ENCODE results near the gene MAML1.
A peak's percentile ranks its signal among the peaks of the same experiment; 100 is the strongest.

Gene MAML1

DNA sequence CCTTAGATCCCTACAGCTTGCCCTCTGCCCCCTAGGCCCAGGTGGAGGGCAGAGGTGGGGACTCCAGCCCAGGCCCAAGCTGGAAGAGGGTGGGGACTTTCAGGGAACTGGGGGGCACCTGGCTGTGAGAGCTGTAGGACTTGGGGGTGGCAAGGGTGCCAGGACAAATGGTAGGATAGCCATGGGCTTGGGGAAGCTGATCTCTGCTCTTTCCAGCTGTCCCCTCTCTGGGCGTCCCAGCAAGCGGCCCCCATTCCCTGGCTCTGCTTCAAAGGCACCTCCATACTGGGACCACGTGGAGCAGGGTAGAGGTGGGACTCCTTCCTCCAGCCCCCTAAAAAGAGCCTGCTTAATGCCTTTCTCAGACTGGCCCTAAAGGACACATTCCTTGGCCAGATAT is 61.5 kb downstream of the MAML1 start:
- no peak for DNase-seq (ENCODE audit: low read depth in 2 of 2)

DNA sequence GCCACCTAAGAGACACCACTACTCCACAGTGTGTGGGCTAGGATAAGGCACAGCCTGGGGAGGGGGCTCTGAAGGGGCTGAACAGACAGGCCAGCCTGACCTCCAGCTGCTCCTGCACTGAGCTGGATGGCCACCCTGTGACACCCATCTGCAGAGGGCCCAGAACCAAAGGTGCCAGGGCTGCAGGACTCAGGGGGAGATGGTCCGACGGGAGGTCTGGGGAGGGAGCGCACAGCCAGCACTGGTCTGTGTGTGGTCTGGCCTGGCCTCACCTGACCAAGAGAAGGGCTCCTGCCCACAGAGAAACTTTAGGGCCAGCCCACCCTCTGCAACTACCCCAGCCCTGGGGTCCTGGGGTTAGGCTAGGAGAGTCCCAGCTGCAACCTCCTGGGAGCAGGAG is 62.0 kb downstream of the MAML1 start:
- no peak for DNase-seq (ENCODE audit: low read depth in 2 of 2)

- DNase-seq (ENCODE audit: low read depth in 2 of 2): no peak
Measured at GRCh38 chr5:179795049-179795862, 62.6 kb downstream of the MAML1 start.

GRCh38 chr5:179795863-179796833 is 63.5 kb downstream of the MAML1 start:
- no peak for DNase-seq (ENCODE audit: low read depth in 2 of 2)

- no peak for DNase-seq (ENCODE audit: low read depth in 2 of 2)
Measured at GRCh38 chr5:179796877-179797608, 64.4 kb downstream of the MAML1 start.

GRCh38 chr5:179797741-179798140 is 65.1 kb downstream of the MAML1 start:
- no peak for DNase-seq (ENCODE audit: low read depth in 2 of 2)

DNA sequence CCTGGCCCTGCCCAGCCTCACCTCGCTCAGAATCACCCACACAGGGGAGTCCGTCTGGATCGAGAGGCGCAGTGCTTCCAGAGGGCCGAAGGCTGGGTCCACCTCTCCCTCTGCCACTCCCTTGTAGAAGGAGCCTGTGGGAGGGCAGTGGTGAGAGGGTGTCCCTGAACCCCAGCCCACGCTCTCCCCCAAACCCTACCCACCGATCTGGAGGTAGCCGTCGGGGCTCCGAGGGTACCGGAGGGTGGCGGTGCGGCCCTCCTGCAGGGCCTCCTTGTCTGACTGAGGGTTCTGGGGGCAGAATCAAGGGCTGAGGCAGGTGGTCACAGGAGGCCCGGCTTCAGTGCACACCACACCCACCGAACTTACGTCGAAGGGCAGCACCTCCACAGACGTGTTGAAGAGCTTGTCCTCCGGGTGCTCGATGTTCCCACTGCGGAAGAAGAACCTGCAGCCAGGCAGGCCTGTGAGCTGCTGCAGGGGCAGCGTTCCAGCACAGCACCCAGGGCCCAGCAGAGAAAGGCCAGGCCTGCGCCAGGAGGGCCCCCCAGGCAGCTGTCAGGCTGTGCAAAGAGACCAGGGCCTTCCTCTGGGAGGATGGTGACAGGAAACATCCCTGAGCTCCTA is 65.6 kb downstream of the MAML1 start:
- DNase-seq (ENCODE audit: low read depth in 2 of 2): no peak

- no peak for DNase-seq (ENCODE audit: low read depth in 2 of 2)
Measured at GRCh38 chr5:179798771-179799643, 66.4 kb downstream of the MAML1 start.

DNA sequence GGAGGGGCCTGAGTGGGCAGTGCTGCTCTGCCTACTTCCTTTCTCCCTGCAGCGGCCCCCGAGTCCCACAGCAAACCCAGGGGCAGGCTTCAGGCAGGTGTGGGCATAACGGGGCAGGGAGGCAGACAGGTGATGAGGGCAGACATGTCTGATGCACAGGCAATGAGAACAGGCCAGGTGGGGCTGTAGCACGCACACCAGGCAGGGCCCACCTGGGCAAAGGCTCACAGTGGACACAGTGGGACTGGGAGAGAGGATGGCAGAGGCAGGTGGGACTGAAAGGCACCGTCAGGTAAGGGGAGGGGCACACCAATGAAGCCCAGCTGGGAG is 67.0 kb downstream of the MAML1 start:
- no peak for DNase-seq (ENCODE audit: low read depth in 2 of 2)

DNA sequence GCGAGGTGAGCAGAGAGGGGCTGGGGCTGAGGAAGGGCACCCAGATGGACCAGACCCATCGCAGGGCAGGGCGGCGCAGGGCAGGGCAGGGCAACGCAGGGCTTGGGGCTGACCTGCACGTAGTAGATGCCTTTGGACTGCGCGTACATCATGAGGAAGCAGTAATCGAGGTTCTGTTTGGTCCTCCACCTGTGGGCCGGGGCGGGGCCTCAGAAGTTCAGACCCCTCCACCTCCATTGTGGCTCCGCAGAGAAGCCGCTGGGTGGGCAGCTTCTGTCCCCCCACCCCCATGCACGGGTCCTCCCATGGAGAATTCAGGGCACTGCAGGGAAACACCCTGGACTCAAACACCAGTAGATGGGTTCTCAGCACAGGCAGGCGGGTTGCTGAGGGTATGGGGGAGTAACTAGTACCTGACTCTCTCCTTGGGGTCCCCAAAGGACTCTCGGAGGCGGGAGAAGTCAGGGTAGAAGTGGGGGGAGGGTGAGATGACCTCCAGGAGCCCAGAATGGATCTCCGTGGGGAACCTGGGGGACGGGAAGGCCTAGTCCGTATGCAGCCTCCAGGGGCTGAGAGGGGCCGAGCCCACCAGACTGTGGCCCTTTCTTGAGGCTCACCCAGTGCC is 67.6 kb downstream of the MAML1 start:
- no peak for DNase-seq (ENCODE audit: low read depth in 2 of 2)

- DNase-seq (ENCODE audit: low read depth in 2 of 2): no peak
Measured at GRCh38 chr5:179800696-179801201, 68.1 kb downstream of the MAML1 start.

GRCh38 chr5:179801304-179802206 is 68.9 kb downstream of the MAML1 start:
- peak; percentile 63 to 64 for DNase-seq (ENCODE audit: low read depth in 2 of 2)

- DNase-seq (ENCODE audit: low read depth in 2 of 2): no peak
Measured at GRCh38 chr5:179802207-179802883, 69.7 kb downstream of the MAML1 start.

DNA sequence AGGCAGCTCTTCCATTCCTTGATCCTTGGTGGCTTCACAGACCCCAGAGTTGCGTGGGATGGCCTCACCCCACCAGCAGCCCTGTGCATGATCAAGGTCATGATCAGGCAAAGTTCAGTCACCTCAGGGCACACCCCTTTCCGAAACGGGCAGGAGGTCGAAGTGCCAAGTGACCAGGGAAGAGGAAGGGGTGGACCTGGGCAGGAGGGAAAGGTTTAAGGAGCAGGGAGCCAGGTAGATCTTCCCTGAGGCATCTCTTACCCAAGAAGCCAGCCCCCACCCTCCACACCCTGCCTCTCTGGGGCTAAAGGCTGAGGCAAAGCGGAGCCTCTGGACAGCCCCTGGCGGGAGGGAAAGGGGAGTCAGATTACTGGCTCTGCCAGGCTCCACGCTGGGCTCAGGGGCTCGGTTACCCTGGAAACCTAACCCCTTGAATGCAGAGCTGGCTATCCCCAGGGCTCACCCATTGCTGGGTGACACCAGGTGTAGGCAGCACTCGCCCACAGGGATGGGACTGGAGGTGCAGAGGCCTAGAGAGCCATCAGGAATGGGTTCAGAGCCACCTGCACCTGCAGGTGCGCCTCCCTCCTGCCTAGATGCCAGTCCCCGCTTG is 70.4 kb downstream of the MAML1 start:
- DNase-seq (ENCODE audit: low read depth in 2 of 2): no peak

- no peak for DNase-seq (ENCODE audit: low read depth in 2 of 2)
Measured at GRCh38 chr5:179803651-179804554, 71.3 kb downstream of the MAML1 start.

GRCh38 chr5:179804555-179804947 is 71.9 kb downstream of the MAML1 start:
- DNase-seq (ENCODE audit: low read depth in 2 of 2): no peak

- no peak for DNase-seq (ENCODE audit: low read depth in 2 of 2)
Measured at GRCh38 chr5:179805070-179805528, 72.5 kb downstream of the MAML1 start.

All from stimulated activated CD8-positive, alpha-beta memory T cell treated with anti-CD3 and anti-CD28 coated beads, Interleukin-15, amount 100 ng/mL, for 4 hours (primary cell).